K562 (cell line): ENCODE measurements around the gene TMEM267. TPM values are rescaled to one million over a fixed set of nuclear protein-coding genes. Genes with fewer than 3 reads are reported as not detected.

Experiments
- CBX3 ChIP-seq, 2 experiments: IDR thresholded peaks; 1 replicate in 1 of 2; 2 replicates in 1 of 2; pipeline ENCODE4 v1.6.1; 2012; ENCODE audit warnings: inconsistent platforms in 2 of 2, low read length in 2 of 2, borderline replicate concordance in 1 of 2, control low read depth in 1 of 2
- CC2D1A ChIP-seq: fragments of 450-650 bp; IDR thresholded peaks from 2 replicates; pipeline ENCODE4 v1.6.1; 2017; ENCODE audit warnings: mild to moderate bottlenecking
- CUX1 ChIP-seq: fragments of 200-800 bp; sonication (Bioruptor generic); IDR thresholded peaks from 2 replicates; pipeline ENCODE4 v1.6.1; 2016; ENCODE audit warnings: missing genetic modification characterization, missing compliant biosample characterization
- GABPB2 ChIP-seq: fragments of 250-450 bp; sonication (Bioruptor Pico); conservative IDR thresholded peaks from 2 replicates; pipeline ENCODE4 v1.5.1; 2021; ENCODE audit warnings: mild to moderate bottlenecking
- HDAC3 ChIP-seq: fragments of 450-650 bp; IDR thresholded peaks from 2 replicates; pipeline ENCODE4 v1.6.1; 2018; ENCODE audit warnings: borderline replicate concordance, mild to moderate bottlenecking, moderate library complexity; ENCODE audit not compliant: partially characterized antibody
- HEY1 ChIP-seq: fragments of 250-450 bp; sonication (Bioruptor Pico); IDR thresholded peaks from 2 replicates; pipeline ENCODE4 v1.5.0; 2020; ENCODE audit warnings: mild to moderate bottlenecking, moderate library complexity, borderline replicate concordance
- LCOR ChIP-seq: sonication (generic); formaldehyde crosslinking; IDR thresholded peaks from 2 replicates; pipeline ENCODE4 v1.8.0; 2022; ENCODE audit warnings: mild to moderate bottlenecking, missing genetic modification reagents
- LEF1 ChIP-seq: fragments of 450-650 bp; IDR thresholded peaks from 2 replicates; pipeline ENCODE4 v1.6.1; 2016; ENCODE audit warnings: mild to moderate bottlenecking
- MCM3 ChIP-seq: fragments of 450-650 bp; IDR thresholded peaks from 2 replicates; pipeline ENCODE4 v1.6.1; 2016
- POLR2H ChIP-seq: IDR thresholded peaks from 2 replicates; pipeline ENCODE4 v1.6.1; 2016; ENCODE audit warnings: missing genetic modification characterization, low read depth, mild to moderate bottlenecking, control low read depth, missing compliant biosample characterization, moderate library complexity
- PTRF ChIP-seq: fragments of 450-650 bp; IDR thresholded peaks from 2 replicates; pipeline ENCODE4 v1.6.1; 2016; ENCODE audit warnings: mild to moderate bottlenecking, missing genetic modification characterization, missing compliant biosample characterization
- RBM17 ChIP-seq: fragments of 200-400 bp; formaldehyde crosslinking; IDR thresholded peaks from 2 replicates; pipeline ENCODE4 v1.6.1; 2017; ENCODE audit warnings: low read depth, mild to moderate bottlenecking, low read length, borderline replicate concordance
- TCFL5 ChIP-seq: fragments of 250-450 bp; sonication (Bioruptor Pico); conservative IDR thresholded peaks from 2 replicates; pipeline ENCODE4 v1.6.1; 2021; ENCODE audit warnings: mild to moderate bottlenecking, moderate library complexity, matching md5 sums
- TSC22D4 ChIP-seq: fragments of 450-650 bp; IDR thresholded peaks from 2 replicates; pipeline ENCODE4 v1.6.1; 2016; ENCODE audit warnings: missing genetic modification characterization, missing biosample characterization, control low read depth
- YBX1 ChIP-seq: fragments of 450-650 bp; IDR thresholded peaks from 2 replicates; pipeline ENCODE4 v1.7.1; 2016; ENCODE audit warnings: mild to moderate bottlenecking
- ZFP36 ChIP-seq: fragments of 150-350 bp; IDR thresholded peaks from 2 replicates; pipeline ENCODE4 v1.6.1; 2018; ENCODE audit warnings: low read length, low read depth; ENCODE audit not compliant: partially characterized antibody
- ZNF134 ChIP-seq: fragments of 250-450 bp; sonication (Bioruptor Pico); conservative IDR thresholded peaks from 2 replicates; pipeline ENCODE4 v1.4.0; 2020
- ZNF76 ChIP-seq: fragments of 250-450 bp; sonication (Bioruptor Pico); IDR thresholded peaks from 2 replicates; pipeline ENCODE4 v1.4.0; 2020; ENCODE audit warnings: mild to moderate bottlenecking, moderate library complexity, borderline replicate concordance
- polyA plus RNA-seq, 8 experiments: library from polyadenylated mRNA; depleted of rRNA in 4 of 8; stranded (reverse) in 5 of 8; unstranded in 3 of 8; fragments of >200 nt; fragmentation: Nextera tagmentation in 2 of 8; fragmentation: Illumina TruSeq in 1 of 8; extraction: Ambion mirVana in 2 of 8; extraction: Trizol in 1 of 8; gene quantifications; 2 replicates each; pipeline versions ENCODE4 v1.2.1 to v1.2.3, GENCODE V29; 2011 to 2014; ENCODE audit warnings: inconsistent platforms in 1 of 8, missing spikeins in 1 of 8
- total RNA-seq, 7 experiments: library from RNA; depleted of rRNA in 6 of 7; stranded (reverse); fragments of >200 nt in 6 of 7; fragmentation: Illumina TruSeq in 2 of 7; extraction: Trizol in 2 of 7; gene quantifications; 2 replicates each; pipeline versions ENCODE4 v1.2.1 to v1.2.3, GENCODE V29; 2011 to 2021; ENCODE audit warnings: low replicate concordance in 1 of 7
- TF ChIP-seq, protein P1 (sequence below): sonication (generic); formaldehyde crosslinking; IDR thresholded peaks from 2 replicates; pipeline ENCODE4 v1.4.0; 2020; ENCODE audit warnings: mild to moderate bottlenecking, missing genetic modification reagents
- TF ChIP-seq, protein P2 (sequence below): fragments of 450-650 bp; formaldehyde crosslinking; IDR thresholded peaks from 2 replicates; pipeline ENCODE4 v1.4.0; 2020; ENCODE audit warnings: mild to moderate bottlenecking, moderate library complexity

The TMEM267 gene
- total and polyA plus RNA-seq, 9 of the 15 experiments (the other 6 are each of a cell fraction or from before 2014, with no cell fraction given), result 8.1 to 61.1 (median 17.8) TPM

DNA sequence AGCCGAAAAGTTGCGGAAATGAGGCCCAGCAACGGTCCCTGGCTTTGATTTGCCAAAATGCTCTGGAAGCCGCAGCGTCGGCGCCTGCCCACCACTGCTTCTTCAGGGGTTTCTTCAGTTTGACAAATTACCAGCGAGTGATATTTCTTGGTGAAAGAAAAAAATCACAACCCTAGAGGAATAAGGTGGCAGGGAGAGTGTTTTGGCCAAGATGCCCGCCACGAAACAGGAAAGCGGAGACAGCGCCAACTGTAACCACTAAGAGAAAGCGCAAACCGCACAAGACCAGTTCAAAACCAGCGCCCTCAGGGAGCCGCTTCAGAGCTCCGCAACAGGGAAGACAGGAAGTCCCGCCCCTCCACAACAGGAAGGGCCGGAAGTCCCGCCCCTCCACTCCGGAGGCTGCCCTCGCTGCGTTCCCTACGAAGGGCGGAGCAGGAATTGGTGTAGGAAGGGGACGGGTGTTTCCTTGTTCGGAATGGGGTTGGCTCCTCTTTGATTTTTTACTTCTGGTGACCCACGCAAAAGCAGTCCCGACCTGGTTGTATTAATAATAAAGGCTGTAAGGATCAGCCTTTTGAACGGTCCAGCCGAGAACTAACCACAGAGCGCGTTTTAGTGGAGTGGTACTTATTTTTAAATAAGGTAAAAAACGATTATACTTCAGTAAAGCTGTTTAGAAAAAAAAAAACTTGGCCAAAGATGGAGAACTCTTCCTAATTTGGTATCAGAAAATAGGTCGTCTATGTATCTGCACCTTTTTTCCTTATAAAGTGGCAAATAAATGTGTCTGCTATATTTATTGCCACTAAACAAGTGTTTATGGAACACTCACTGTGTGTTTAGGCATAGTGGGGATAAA is 31.4 kb upstream of the TMEM267 start, which contains the start of gene C5orf34 (continued):
- TF ChIP-seq CUX1 (no peak), LEF1 (no peak), RBM17 (no peak), ZNF76 (no peak), TCFL5 (CRISPR knock-in tag) (no peak), CBX3 (IDR thresholded peaks at IDR 0.05; ENCODE audit: borderline replicate concordance in 1 of 2, low read length in 2 of 2) (peak in 1 of 2 experiments; percentile 59; a peak in 1 of 3 replicates), GABPB2 (CRISPR knock-in tag) (no peak), LCOR (CRISPR knock-in tag) (peak; percentile 25; the same call in 1 of the 2 replicates), ZFP36 (peak; percentile 24), MCM3 (no peak), ZNF134 (no peak), YBX1 (no peak), CC2D1A (no peak), POLR2H (tag) (peak; percentile 96), TSC22D4 (no peak), HDAC3 (no peak), HEY1 (CRISPR knock-in tag) (no peak), PTRF (tag) (no peak)
- TF ChIP-seq, protein P1, sequence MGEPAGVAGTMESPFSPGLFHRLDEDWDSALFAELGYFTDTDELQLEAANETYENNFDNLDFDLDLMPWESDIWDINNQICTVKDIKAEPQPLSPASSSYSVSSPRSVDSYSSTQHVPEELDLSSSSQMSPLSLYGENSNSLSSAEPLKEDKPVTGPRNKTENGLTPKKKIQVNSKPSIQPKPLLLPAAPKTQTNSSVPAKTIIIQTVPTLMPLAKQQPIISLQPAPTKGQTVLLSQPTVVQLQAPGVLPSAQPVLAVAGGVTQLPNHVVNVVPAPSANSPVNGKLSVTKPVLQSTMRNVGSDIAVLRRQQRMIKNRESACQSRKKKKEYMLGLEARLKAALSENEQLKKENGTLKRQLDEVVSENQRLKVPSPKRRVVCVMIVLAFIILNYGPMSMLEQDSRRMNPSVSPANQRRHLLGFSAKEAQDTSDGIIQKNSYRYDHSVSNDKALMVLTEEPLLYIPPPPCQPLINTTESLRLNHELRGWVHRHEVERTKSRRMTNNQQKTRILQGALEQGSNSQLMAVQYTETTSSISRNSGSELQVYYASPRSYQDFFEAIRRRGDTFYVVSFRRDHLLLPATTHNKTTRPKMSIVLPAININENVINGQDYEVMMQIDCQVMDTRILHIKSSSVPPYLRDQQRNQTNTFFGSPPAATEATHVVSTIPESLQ (CRISPR knock-in tag), result 0 out of 2 replicates have a peak, but pooled peaks have one; percentile 74
- TF ChIP-seq, protein P2, sequence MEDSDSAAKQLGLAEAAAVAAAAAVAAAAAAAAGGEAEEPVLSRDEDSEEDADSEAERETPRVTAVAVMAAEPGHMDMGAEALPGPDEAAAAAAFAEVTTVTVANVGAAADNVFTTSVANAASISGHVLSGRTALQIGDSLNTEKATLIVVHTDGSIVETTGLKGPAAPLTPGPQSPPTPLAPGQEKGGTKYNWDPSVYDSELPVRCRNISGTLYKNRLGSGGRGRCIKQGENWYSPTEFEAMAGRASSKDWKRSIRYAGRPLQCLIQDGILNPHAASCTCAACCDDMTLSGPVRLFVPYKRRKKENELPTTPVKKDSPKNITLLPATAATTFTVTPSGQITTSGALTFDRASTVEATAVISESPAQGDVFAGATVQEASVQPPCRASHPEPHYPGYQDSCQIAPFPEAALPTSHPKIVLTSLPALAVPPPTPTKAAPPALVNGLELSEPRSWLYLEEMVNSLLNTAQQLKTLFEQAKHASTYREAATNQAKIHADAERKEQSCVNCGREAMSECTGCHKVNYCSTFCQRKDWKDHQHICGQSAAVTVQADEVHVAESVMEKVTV (CRISPR knock-in tag), result no peak
